ENCODE measurements around the gene DSCAM. TPM values are rescaled to one million over a fixed set of nuclear protein-coding genes. Genes with fewer than 3 reads are reported as not detected.

Gene DSCAM
- total RNA-seq, 1 donor: not detected

DNA sequence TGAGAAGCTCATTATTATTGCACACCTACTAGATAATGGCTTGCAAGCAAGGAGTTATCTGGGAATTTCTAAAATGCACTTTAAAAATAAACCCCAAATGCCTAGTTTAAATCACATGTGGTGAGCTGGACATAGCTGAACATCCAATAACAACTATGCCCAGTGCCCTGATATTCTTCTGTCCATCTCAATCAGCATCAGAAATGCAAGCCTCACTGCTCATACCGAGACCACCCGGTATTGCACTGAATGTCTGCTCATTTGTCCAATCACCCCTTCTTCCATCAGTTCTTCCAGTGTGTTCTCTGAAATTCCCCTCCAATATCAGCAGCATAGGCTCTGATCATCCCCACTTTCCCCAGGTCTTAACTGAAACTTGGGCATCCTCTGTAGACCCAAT lies 383.8 kb downstream of the DSCAM start:
- no peak overlapping the region for H3K4me3 ChIP-seq (ENCODE audit: low read depth, low read length)
- no peak for DNase-seq (ENCODE audit: low read depth)
- TF ChIP-seq, protein P1, sequence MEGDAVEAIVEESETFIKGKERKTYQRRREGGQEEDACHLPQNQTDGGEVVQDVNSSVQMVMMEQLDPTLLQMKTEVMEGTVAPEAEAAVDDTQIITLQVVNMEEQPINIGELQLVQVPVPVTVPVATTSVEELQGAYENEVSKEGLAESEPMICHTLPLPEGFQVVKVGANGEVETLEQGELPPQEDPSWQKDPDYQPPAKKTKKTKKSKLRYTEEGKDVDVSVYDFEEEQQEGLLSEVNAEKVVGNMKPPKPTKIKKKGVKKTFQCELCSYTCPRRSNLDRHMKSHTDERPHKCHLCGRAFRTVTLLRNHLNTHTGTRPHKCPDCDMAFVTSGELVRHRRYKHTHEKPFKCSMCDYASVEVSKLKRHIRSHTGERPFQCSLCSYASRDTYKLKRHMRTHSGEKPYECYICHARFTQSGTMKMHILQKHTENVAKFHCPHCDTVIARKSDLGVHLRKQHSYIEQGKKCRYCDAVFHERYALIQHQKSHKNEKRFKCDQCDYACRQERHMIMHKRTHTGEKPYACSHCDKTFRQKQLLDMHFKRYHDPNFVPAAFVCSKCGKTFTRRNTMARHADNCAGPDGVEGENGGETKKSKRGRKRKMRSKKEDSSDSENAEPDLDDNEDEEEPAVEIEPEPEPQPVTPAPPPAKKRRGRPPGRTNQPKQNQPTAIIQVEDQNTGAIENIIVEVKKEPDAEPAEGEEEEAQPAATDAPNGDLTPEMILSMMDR (IDR thresholded peaks at IDR 0.05; ENCODE audit: insufficient read depth, low read depth, low read length): no peak

DNA sequence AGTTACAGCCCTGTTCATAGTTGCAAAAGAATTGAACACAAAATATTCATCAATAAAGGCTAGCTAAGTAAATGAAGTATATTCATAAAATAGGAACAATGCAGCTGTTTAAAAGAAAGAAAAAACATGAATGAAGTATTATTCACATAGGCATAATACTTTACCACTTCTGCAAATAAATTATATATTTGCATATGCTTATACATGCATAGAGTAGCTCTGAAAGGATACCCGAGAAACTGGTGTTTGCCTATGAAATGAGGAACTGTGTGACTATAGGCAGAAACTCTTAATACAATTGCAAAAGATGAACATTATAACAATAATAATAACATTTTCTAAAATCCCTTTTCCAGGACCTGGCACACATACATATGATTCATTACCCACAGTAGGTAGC lies 385.9 kb downstream of the DSCAM start:
- H3K4me3 ChIP-seq (ENCODE audit: low read depth, low read length): no peak overlapping the region
- TF ChIP-seq, protein P1 (IDR thresholded peaks at IDR 0.05; ENCODE audit: insufficient read depth, low read depth, low read length): no peak
- DNase-seq (ENCODE audit: low read depth): no peak

DNA sequence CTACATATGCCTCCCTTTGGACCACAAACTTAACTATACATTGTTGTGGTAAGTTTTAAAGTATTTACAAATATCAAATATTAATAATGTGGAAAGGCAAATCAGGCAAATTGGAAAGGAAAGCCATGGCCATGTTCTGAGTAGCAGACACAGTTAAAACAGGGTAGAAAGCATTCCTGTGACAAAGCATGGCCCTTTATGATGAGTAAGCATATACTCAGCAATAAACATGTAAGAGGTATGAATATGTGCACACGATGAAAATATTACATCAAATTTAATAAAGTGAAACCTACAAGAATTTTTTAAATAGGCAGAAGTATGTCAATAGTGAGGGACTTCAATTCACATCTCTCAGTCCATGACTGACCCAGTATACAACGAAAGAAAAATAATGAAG lies 389.2 kb downstream of the DSCAM start:
- no peak for DNase-seq (ENCODE audit: low read depth)
- H3K4me3 ChIP-seq (ENCODE audit: low read depth, low read length): no peak overlapping the region
- TF ChIP-seq, protein P1 (IDR thresholded peaks at IDR 0.05; ENCODE audit: insufficient read depth, low read depth, low read length): no peak

DNA sequence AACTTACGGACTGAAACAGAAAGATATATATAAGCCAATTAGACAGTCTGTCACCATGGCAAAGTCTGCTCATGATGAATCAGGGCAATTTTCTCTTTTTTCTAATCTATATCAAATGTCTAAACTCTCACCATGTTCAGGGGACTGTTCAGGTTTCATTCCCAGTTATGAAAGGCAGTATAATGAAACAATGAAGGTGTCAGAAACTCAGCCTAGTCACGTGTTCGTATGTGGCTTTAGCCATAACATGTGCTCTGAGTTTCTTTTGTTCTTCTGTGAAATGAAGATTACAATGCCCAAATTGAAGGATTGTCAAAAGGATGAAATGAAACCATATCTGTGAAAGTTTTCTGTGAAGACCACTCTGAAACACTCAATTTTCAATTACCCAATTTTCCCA lies 392.9 kb downstream of the DSCAM start:
- no peak for DNase-seq (ENCODE audit: low read depth)
- TF ChIP-seq, protein P1 (IDR thresholded peaks at IDR 0.05; ENCODE audit: insufficient read depth, low read depth, low read length): no peak
- no peak overlapping the region for H3K4me3 ChIP-seq (ENCODE audit: low read depth, low read length)

DNA sequence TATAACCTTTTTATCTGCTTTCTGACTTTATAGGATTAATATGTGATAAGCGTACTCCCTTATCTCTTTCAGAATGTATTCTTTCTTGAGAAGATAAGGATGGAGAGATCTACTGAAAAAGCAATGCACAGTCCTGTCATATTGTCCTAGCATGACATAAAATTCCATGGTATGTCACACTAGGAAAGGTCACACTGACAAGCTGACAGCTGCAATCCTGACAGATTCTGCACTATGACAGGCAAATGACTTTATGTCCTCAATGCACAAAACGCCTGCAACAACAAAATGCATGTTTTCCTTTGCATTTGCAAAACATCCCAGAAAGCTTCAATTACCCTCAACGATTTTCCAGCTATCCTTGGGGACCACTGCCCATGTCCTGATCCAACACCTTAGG lies 393.8 kb downstream of the DSCAM start:
- DNase-seq (ENCODE audit: low read depth): no peak
- TF ChIP-seq, protein P1 (IDR thresholded peaks at IDR 0.05; ENCODE audit: insufficient read depth, low read depth, low read length): no peak
- H3K4me3 ChIP-seq (ENCODE audit: low read depth, low read length): no peak overlapping the region

DNA sequence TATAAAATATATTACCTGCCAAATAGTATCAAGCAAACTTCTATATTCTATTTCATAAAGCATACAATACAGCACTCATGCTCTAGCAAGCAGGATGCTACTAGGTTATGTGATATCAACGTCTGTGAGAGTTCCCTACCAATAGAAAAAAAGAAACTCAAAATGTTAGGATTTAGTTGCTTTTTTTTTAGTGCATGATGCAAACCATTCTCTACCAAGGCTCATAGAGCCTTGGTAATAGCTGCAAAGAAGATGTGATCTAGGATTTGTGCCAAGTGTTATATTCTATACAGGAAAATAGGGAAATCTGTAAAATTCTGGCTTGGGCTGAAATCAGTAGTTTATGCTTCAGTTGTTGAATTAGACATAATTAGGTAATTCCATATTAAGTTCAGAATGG lies 394.4 kb downstream of the DSCAM start:
- H3K4me3 ChIP-seq (ENCODE audit: low read depth, low read length): no peak overlapping the region
- TF ChIP-seq, protein P1 (IDR thresholded peaks at IDR 0.05; ENCODE audit: insufficient read depth, low read depth, low read length): no peak
- no peak for DNase-seq (ENCODE audit: low read depth)

DNA sequence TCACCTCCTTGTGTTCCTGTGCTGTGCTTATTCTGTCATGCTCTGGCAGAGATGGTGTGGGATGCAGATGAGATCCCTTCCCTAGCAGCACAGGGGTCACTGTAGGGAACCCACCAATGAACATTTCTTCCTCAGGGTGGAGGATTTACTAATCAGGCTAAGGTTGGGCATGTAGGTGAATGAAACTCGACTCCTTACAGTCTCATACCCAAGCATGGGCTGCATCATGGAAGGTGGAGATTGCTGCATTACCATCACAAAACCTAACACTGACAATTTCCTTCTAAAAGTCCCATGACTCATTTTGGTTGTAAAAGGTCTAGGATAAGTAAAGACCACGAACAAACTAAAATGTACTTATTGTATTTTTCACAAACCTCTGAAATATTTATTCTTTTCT lies 399.9 kb downstream of the DSCAM start:
- TF ChIP-seq, protein P1 (IDR thresholded peaks at IDR 0.05; ENCODE audit: insufficient read depth, low read depth, low read length): no peak
- no peak for DNase-seq (ENCODE audit: low read depth)
- H3K4me3 ChIP-seq (ENCODE audit: low read depth, low read length): no peak overlapping the region
